VCaP (cell line): Measurements from ENCODE around the gene TPPP2.

Experiments used
- H3K27ac ChIP-seq: fragments of 450-650 bp; 2 replicates; pipeline ENCODE4 v1.5.1; 2017
- TF ChIP-seq, protein P1 (sequence below): fragments of 450-650 bp; conservative IDR thresholded peaks from 2 replicates; pipeline ENCODE4 v1.5.1; 2017; ENCODE audit warnings: mild to moderate bottlenecking, moderate library complexity

Gene TPPP2

DNA sequence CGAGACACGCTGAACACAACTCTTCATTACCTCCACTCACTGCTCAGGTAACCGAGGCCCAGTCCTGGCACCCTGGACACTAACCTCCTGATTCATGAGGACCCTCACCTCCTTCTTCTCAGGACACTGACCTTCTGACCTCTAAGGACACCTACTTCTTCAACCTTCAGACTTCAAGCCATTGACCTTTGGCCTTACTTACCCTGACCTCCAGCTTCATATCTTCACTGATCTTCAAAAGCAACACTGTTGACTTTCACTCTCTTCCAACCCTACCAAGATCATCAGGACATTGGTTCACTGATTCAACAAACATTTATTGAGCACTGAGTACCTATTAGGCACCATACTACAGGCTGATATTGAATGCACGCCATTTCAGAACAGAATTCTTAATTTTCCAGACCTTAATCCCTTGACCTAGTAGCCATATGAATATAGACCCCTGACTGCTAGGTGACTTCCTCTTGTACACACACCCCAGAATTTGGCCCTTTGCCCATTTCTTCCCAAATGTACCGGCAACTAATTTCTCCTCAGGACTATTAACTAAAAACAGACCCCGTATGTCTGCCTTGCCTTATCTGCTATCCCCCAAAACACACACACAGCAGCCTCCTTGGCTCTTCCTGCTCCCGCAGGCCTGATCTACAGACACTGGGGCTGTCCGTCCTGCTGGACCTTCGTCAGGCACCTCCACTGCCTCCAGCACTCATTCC lies 45.9 kb downstream of the TPPP2 start:
- TF ChIP-seq, protein P1, sequence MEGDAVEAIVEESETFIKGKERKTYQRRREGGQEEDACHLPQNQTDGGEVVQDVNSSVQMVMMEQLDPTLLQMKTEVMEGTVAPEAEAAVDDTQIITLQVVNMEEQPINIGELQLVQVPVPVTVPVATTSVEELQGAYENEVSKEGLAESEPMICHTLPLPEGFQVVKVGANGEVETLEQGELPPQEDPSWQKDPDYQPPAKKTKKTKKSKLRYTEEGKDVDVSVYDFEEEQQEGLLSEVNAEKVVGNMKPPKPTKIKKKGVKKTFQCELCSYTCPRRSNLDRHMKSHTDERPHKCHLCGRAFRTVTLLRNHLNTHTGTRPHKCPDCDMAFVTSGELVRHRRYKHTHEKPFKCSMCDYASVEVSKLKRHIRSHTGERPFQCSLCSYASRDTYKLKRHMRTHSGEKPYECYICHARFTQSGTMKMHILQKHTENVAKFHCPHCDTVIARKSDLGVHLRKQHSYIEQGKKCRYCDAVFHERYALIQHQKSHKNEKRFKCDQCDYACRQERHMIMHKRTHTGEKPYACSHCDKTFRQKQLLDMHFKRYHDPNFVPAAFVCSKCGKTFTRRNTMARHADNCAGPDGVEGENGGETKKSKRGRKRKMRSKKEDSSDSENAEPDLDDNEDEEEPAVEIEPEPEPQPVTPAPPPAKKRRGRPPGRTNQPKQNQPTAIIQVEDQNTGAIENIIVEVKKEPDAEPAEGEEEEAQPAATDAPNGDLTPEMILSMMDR: no peak
- no peak overlapping the region for H3K27ac ChIP-seq

GRCh38 chr14:21077672-21078071 lies 47.7 kb downstream of the TPPP2 start:
- TF ChIP-seq, protein P1: no peak
- no peak overlapping the region for H3K27ac ChIP-seq

DNA sequence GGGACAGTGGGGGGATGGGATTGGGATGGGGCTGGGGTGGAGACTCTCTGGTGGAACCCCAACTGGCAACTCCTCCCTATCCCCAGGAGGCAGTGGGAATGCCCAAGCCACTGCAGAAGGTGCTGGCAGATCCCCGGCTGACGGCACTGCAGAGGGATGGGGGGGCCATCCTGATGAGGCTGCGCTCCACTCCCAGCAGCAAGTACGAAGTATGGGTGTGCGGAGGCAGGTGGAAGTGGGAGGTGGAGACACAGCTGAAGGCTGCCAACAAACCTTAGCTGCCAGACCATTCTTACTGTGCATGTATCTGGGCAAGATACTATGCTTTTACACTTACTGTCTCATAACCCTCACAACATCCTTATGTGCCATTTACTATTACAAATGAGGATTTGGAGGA lies 48.3 kb downstream of the TPPP2 start:
- H3K27ac ChIP-seq: no peak overlapping the region
- TF ChIP-seq, protein P1: no peak

- TF ChIP-seq, protein P1: no peak
- no peak overlapping the region for H3K27ac ChIP-seq
These were observed 48.7 kb downstream of the TPPP2 start for GRCh38 chr14:21078726-21079125.

GRCh38 chr14:21081521-21082142 lies 51.6 kb downstream of the TPPP2 start:
- no peak overlapping the region for H3K27ac ChIP-seq
- TF ChIP-seq, protein P1: no peak
